NCI-H1694 treated with DMSO at 0.1 percent for 48 hours (cell line): ENCODE measurements around the gene HOXB1.
"Not testable (repeated sequence)": the region's sequence is repeated elsewhere in the genome, so short reads cannot be mapped to it uniquely, and the experiment has no call there.

ENCODE experiments used
- DNase-seq: peaks from one replicate; lab custom pipeline; 2025; lab: John Stamatoyannopoulos, UW

The HOXB1 gene

DNA sequence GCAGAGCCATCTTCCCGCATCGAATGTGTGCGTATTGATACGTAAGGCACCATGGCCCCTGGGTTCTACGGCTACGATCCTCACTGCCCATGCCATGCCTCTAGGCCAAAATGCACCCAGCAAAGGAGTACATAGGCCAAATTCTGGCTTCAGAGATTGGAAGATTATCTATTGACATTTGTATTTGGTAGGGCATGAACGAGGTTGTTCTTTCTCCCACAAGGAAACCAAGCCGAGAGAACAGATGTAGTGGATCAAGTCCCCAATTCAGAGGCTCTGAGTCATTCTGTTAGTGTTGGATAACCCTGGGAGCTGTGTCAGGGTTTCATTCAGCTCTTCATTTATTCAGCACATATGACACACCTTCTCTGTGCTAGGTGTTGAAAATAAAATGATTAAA is 36.5 kb downstream of the HOXB1 start:
- no peak for DNase-seq

DNA sequence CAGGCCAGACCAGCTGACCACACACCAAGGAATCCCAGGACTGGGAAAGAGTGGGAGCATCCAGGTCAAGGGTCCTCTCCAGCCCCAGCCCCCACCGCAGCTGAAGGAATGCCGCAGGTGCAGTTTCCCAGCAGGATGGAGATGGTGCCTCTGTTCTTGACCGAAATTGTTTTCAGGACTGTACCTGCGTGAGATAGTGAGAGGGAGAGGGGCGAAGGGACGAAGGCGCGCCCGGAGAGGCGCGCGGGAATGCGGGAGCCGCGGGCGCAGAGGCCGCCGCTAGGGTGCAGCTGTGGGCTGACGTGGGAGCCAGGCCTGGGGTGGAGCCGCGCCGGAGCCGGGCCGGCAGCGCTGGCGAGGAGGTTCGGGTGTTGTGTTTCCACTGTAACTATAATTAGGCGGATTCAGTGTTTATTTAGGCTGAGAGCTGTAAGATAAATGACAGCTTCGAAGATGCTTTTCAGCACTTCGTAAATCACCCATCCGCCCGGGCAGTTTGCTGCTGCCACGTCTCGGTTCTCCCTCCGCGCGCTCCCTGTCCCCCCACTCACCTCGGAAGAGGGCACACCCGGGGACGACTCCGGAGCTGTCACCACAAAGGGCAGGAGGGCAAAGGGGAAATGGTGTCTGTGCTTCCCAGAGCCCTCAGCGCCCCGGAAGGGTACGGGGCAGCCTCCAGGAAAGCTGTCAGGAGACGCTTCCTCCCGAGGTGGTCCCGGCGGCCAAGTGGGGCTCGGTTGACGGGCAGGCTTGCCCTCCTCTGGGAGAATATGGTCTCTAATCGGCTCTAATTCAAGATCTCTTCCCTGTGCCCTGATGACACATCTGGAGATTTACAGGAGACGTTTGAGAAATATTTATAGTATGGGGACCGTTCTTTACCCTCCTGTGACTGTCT is 38.2 kb downstream of the HOXB1 start:
- no peak for DNase-seq

DNA sequence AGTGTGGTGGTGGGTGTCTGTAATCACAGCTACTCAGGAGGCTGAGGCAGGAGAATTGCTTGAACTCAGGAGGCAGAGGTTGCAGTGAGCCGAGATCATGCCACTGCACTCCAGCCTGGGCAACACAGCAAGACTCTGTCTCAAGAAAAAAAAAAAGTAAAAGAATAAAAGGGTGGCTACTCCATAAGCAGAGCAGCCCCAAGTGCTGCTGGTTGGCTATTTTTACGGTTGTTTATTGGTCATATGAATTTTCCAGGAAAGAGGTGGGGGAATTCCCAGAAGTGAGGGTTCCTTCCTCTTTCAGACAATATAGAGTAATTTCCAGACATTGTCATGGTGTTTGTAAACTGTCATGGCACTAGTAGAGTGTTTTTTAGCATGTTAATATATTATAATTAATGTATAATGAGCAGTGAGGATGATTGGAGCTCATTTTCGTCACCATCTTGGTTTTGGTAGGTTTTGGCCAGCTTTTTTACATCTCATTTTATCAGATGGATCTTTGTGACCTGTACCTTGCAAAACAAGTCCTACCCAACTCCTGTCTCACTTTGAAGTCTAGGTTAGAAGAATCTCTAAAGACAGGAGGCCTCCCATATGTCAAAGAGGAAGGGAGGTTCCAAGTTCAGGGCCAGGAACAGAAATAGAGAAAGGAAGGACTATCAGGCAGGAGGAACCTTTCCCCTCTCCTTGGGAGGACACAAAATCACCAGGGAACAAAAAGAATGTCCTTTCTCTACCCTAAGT is 39.1 kb downstream of the HOXB1 start:
- DNase-seq = no peak

GRCh38 chr17:48490451-48490892 is 40.3 kb downstream of the HOXB1 start:
- no peak for DNase-seq

DNA sequence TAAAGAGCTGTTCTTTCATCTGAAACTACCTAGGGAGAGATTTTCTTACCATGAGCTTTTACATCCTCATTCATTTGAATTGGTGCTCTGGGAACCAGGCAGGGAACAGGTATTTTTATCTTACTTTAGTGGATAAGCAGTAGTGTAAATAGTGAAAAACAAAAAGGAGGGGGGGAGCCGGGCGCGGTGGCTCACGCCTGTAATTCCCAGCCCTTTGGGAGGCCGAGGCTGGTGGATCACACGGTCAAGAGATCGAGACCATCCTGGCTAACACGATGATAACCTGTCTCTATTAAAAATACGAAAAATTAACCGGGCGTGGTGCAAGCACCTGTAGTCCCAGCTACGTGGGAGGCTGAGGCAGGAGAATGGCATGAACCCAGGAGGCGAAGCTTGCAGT is 41.0 kb downstream of the HOXB1 start:
- no peak for DNase-seq

- DNase-seq = no peak
Observed at GRCh38 chr17:48488548-48489106, 42.2 kb downstream of the HOXB1 start.

GRCh38 chr17:48487221-48487620 is 43.6 kb downstream of the HOXB1 start:
- no peak for DNase-seq

GRCh38 chr17:48486557-48486956 is 44.3 kb downstream of the HOXB1 start:
- no peak for DNase-seq

DNA sequence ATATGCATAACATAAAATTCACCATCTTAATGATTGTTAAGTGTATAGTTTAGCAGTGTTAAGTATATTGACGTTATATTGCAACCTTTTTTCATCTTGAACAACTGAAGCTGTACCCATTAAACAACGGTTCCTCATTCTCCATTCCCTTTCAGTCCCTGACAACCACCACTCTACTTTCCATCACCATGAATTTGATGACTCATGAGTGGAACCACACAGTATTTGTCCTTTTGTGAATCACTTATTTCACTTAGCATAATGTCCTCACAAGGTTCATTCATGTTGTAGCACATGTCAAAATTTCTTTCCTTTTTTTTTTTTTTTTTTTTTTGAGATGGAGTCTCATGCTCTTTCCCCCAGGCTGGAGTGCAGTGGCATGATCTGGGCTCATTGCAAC is 46.0 kb downstream of the HOXB1 start:
- DNase-seq = no peak

- DNase-seq = no peak
Observed at GRCh38 chr17:48484256-48484655, 46.6 kb downstream of the HOXB1 start.

DNA sequence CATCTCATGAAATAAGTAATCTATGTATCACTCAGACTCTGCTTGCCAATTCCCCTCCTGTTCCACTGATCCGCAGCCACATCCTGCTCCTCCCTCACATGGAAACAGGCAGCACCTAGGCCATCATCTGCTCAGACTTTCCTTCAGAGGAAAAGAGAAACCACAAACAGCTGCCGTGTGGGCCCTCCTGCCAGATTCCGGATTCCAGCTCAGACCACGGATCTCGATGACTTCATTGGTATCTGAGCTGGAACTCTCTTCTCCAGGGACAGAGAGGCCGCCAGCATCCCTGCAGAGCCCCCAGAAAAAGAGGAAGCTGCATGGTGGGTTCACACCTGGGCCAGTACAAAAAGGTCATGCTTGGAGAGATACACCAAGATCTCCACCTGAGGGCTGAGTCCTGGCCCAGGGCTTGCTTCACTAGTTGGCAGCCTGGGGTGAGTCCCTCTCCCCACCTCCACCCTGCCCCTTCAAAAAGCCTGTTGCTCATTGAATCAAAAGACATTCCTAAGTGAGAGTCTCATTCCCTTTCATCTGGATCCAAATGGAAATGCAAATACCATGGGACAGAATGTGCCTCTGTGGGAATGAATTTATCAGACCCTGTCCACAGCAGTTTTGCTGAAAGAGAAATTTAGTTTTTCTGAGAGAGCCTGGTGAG is 47.2 kb downstream of the HOXB1 start:
- peak; percentile 11 for DNase-seq

DNA sequence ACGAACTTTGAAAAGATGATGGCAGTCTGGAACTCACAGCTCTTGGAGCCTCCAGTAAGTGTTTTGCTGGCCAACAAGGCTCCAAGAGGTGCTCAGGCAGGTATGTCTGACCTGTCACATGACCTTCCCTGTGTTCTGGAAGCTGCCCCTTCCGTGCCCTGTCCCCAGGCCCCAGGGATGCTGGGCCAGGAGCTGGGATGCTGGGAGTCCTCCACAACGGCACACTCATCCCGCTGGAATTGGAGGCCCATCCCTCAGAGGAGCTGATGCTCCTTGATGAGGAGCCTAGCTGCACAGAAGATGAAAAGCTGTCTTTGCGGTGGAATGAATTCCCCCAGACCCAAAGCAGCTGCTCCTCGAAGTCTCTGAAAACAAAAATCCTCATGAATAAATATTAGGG is 47.8 kb downstream of the HOXB1 start:
- no peak for DNase-seq

DNA sequence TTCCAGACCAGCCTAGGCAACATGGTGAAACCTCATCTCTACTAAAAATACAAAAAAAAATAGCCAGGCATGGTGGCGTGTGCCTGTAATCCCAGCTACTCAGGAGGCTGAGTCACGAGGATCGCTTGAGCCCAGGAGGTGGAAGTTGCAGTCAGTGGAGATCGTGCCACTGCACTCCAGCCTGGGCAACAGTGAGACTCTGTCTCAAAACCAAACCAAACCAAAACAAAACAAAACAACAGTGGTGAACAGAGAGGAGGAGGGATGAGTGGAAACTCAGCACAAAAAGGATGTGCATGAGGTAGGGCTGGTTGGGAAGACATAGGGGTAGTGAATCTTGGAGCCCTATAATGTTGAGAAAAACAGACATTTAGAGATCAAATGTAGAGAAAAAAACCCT is 48.5 kb downstream of the HOXB1 start:
- DNase-seq = not testable (repeated sequence)

GRCh38 chr17:48479014-48479402 is 51.8 kb downstream of the HOXB1 start:
- no peak for DNase-seq
